ENCODE measurements around the gene PDXP. TPM values are rescaled to one million over a fixed set of nuclear protein-coding genes. Genes with fewer than 3 reads are reported as not detected.

PDXP gene
- total and polyA plus RNA-seq, 2 experiments from 2014 or later, result 15.0 to 55.6 TPM

DNA sequence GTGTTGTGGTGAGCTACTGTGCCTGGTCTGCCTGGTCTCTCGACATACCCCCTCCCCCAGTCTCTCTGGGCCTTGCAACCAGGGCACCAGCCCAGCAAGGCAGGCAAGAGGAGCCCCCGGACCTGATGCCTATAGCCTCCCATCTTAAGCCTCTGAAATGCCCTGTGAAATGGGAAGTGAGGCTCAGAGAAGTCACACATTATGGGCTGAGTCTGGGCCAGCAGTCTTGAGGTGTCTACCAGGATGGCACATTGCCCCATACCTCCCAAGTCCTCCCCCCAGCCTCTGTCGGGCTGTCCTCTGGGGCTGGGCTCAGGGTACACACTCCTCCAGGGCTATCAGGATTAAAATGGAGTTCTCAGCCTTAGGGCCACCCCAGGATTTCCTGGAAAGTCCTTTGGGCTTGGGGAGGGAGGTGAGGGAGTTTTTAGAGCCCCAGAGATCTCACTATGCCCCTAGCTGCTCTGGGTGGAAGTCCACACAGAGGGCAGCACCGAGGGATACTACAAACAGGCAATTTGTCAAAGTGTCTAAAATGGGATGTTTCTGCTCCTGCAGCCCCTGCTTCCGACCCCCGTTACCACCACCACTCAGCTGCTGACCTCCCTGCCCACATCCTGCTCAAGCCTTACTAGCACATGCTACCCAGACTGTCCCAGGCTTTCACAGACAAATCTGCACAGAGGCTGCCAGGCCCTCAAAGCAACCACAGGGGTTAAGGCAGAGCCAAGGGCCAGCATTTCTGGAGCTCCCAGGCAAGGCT, 22.2 kb upstream of the PDXP start:
- TF ChIP-seq CREB1 (CRISPR knock-in tag; IDR thresholded peaks at IDR 0.05; ENCODE audit: low read depth) (no peak), JUNB (IDR thresholded peaks at IDR 0.05; ENCODE audit: unreplicated experiment) (no peak), ZNF114 (CRISPR knock-in tag; IDR thresholded peaks at IDR 0.05) (no peak), STAT1 (IDR thresholded peaks at IDR 0.05; ENCODE audit: unreplicated experiment) (no peak)
- TF ChIP-seq, protein P1, sequence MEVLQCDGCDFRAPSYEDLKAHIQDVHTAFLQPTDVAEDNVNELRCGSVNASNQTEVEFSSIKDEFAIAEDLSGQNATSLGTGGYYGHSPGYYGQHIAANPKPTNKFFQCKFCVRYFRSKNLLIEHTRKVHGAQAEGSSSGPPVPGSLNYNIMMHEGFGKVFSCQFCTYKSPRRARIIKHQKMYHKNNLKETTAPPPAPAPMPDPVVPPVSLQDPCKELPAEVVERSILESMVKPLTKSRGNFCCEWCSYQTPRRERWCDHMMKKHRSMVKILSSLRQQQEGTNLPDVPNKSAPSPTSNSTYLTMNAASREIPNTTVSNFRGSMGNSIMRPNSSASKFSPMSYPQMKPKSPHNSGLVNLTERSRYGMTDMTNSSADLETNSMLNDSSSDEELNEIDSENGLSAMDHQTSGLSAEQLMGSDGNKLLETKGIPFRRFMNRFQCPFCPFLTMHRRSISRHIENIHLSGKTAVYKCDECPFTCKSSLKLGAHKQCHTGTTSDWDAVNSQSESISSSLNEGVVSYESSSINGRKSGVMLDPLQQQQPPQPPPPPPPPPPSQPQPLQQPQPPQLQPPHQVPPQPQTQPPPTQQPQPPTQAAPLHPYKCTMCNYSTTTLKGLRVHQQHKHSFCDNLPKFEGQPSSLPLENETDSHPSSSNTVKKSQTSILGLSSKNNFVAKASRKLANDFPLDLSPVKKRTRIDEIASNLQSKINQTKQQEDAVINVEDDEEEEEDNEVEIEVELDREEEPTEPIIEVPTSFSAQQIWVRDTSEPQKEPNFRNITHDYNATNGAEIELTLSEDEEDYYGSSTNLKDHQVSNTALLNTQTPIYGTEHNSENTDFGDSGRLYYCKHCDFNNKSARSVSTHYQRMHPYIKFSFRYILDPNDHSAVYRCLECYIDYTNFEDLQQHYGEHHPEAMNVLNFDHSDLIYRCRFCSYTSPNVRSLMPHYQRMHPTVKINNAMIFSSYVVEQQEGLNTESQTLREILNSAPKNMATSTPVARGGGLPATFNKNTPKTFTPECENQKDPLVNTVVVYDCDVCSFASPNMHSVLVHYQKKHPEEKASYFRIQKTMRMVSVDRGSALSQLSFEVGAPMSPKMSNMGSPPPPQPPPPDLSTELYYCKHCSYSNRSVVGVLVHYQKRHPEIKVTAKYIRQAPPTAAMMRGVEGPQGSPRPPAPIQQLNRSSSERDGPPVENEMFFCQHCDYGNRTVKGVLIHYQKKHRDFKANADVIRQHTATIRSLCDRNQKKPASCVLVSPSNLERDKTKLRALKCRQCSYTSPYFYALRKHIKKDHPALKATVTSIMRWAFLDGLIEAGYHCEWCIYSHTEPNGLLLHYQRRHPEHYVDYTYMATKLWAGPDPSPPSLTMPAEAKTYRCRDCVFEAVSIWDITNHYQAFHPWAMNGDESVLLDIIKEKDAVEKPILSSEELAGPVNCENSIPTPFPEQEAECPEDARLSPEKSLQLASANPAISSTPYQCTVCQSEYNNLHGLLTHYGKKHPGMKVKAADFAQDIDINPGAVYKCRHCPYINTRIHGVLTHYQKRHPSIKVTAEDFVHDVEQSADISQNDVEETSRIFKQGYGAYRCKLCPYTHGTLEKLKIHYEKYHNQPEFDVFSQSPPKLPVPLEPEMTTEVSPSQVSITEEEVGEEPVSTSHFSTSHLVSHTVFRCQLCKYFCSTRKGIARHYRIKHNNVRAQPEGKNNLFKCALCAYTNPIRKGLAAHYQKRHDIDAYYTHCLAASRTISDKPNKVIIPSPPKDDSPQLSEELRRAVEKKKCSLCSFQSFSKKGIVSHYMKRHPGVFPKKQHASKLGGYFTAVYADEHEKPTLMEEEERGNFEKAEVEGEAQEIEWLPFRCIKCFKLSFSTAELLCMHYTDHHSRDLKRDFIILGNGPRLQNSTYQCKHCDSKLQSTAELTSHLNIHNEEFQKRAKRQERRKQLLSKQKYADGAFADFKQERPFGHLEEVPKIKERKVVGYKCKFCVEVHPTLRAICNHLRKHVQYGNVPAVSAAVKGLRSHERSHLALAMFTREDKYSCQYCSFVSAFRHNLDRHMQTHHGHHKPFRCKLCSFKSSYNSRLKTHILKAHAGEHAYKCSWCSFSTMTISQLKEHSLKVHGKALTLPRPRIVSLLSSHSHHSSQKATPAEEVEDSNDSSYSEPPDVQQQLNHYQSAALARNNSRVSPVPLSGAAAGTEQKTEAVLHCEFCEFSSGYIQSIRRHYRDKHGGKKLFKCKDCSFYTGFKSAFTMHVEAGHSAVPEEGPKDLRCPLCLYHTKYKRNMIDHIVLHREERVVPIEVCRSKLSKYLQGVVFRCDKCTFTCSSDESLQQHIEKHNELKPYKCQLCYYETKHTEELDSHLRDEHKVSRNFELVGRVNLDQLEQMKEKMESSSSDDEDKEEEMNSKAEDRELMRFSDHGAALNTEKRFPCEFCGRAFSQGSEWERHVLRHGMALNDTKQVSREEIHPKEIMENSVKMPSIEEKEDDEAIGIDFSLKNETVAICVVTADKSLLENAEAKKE (CRISPR knock-in tag; IDR thresholded peaks at IDR 0.05), result no peak
- TF ChIP-seq, protein P2, sequence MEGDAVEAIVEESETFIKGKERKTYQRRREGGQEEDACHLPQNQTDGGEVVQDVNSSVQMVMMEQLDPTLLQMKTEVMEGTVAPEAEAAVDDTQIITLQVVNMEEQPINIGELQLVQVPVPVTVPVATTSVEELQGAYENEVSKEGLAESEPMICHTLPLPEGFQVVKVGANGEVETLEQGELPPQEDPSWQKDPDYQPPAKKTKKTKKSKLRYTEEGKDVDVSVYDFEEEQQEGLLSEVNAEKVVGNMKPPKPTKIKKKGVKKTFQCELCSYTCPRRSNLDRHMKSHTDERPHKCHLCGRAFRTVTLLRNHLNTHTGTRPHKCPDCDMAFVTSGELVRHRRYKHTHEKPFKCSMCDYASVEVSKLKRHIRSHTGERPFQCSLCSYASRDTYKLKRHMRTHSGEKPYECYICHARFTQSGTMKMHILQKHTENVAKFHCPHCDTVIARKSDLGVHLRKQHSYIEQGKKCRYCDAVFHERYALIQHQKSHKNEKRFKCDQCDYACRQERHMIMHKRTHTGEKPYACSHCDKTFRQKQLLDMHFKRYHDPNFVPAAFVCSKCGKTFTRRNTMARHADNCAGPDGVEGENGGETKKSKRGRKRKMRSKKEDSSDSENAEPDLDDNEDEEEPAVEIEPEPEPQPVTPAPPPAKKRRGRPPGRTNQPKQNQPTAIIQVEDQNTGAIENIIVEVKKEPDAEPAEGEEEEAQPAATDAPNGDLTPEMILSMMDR (conservative IDR thresholded peaks at IDR 0.05; ENCODE audit: low read depth in 2 of 2), result peak; percentile 23 to 36; a peak in 3 of 4 replicates
- Histone ChIP-seq H3K9me2 (ENCODE audit: insufficient read depth) (no peaks in the 10 kb centered on the region), H2AFZ (no peak overlapping the region), H3F3A (replicated peaks; ENCODE audit: low read depth) (peaks cover 39% of the 10 kb centered on the region), H3K4me2 (0 out of 2 replicates have a peak overlapping the region, but pooled peaks have one; percentile 20), H4K20me1 (replicated peaks; ENCODE audit: insufficient read depth) (no peaks in the 10 kb centered on the region; the same call in 1 of the 2 replicates), H3K27ac (ENCODE audit: low read depth) (no peak overlapping the region), H3K4me3 (no peak overlapping the region), H3K36me3 (ENCODE audit: insufficient read depth) (no peaks in the 10 kb centered on the region), H3K4me1 (ENCODE audit: insufficient read depth) (peaks cover 33% of the 10 kb centered on the region), H3K27me3 (ENCODE audit: insufficient read depth) (no peaks in the 10 kb centered on the region), H3K79me2 (replicated peaks; ENCODE audit: insufficient read depth) (peaks cover 6% of the 10 kb centered on the region; the same call in 1 of the 2 replicates)
- Mint-ChIP-seq H3K4me3 (no peak overlapping the region), H3K36me3 (ENCODE audit: low read depth) (no peaks in the 10 kb centered on the region; the same call in 2 of the 3 replicates), H3K9me3 (no peaks in the 10 kb centered on the region), H3K27me3 (ENCODE audit: insufficient read depth, low read depth, poor library complexity) (peaks cover 25% of the 10 kb centered on the region), H3K4me1 (peaks cover 41% of the 10 kb centered on the region), H3K27ac (peak overlapping the region; percentile 75; the same call in 1 of the 2 replicates)
- peak; percentile 47 for DNase-seq (ENCODE audit: low spot score)
- ATAC-seq, result no peak

Measured in GM23338 (cell line).